A673 (cell line): ENCODE results near the gene CCDC102A.

Source experiments
- CTCF ChIP-seq: fragments of 300-800, 200-600 bp; sonication (generic); conservative IDR thresholded peaks from 2 replicates; pipeline ENCODE4 v1.5.1; 2017; ENCODE audit warnings: low read depth, mild to moderate bottlenecking, antibody characterized with exemption, low read length, moderate library complexity, mixed read lengths
- EZH2 ChIP-seq: fragments of 200-600 bp; sonication (generic); IDR thresholded peaks from 2 replicates; pipeline ENCODE4 v1.6.1; 2017; ENCODE audit warnings: borderline replicate concordance, low read depth, mild to moderate bottlenecking, mixed read lengths, antibody characterized with exemption, low read length; ENCODE audit not compliant: poor library complexity, severe bottlenecking

- TF ChIP-seq CTCF (no peak), EZH2 (no peak)
These were observed 51.1 kb downstream of the CCDC102A start for GRCh38 chr16:57485091-57485915.
